Stimulated activated CD8-positive, alpha-beta memory T cell treated with anti-CD3 and anti-CD28 coated beads, Interleukin-7, amount 100 ng/mL, for 48 hours (primary cell): ENCODE results near the gene ULBP2.
"Not testable (repeated sequence)": the region's sequence is repeated elsewhere in the genome, so short reads cannot be mapped to it uniquely, and the experiment has no call there.

Source experiments
- DNase-seq, 2 donors: peaks; one replicate each; pipeline ENCODE4 v3.0.0-alpha.2; 2020; ENCODE audit warnings: low read depth in 1 of 2; ENCODE audit errors: extremely low read depth in 1 of 2

ULBP2 gene

DNA sequence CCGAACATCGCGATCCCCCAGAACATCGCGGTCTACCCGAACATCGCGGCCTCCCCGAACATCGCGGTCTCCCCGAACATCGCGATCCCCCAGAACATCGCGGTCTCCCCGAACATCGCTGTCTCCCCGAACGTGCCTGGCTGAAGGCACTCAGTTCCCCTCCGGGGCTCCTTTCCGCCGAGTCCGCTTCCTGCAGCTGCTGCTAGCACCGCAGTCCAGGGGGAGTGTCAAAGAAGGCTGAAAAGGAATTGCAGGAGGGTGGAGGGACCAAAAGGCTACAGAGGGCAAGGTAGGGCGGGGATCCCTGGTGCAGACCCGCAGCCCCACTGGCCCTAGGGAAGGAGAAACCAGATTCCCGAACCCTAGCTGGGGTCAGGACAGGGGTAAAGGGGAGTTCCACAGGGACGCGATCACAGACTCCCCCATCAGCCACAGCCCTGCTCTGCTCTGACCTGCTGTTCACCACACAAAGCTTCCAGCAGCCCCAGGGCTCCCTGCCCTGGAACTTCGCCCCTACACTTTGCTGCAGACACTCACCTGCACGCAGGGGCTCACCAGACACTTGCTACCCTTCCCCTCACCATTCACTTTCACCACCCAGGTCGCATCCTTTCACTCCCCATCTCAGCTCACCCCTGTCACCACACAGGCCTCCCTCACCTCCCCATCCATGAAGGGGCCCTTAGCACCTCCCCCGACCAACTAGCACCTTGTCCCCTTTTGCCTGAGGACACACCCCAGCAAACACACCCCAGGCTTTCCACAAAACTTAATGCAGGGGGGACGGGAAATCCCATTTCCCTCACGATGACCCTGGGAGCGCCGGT, 23.6 kb downstream of the ULBP2 start:
- DNase-seq, result no peak

DNA sequence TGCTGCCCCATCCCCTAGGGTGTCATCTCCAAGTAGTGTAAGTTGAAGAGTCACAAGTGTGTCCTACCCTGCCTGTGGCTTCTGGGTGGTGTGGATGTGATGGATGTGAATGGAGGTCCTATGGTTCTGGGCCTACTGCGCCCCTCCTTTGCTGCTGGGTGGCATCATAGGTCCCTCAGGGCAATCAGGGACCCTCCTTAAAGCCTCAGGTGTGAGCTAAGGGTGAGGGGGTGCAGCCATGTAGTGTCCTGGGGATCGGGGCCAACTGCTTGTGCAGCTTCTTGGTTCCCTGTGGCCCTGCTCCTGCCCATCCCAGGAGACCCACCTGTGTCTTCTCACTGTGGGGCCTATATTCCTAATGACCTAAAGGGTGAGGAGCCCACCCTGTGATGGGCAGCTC, 24.5 kb downstream of the ULBP2 start:
- not testable (repeated sequence) for DNase-seq

DNA sequence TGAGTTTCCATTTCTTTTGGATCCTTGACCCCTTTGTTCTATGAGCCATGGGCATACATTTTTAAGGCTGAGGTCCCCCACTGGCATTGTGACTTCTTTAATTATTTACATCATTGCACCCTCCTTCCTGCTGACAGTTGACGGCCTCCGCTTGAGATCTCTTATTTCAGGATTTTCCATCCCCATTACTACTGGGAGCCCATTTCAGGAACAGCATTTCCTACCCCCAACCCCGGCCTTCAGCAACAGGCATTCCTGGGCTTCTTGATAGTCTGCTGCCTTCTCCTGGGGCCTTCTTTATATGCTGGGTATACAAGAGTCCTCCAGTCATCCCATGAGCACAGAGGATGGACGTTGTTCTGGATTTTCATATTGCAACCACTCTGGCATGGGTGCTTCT, 25.8 kb downstream of the ULBP2 start:
- no peak for DNase-seq

DNA sequence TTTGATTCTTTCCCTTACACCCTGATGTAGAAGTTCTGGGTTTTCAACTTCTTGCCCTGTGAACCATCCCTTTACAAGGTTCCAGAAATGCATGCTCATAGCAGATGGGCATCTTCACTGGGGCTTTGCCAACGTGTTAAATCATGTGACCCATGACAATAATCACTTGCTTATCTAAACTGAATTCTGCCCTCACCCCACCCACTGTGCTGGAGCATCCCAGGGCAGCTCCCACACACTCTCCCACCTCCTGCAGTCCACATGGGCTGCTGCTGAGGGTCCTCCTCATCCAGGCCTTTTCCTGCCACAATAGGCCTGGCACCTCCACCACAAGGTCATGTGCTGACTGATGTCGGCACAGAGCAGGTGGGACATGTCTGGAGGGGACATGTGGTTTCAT, 26.2 kb downstream of the ULBP2 start:
- not testable (repeated sequence) for DNase-seq

DNA sequence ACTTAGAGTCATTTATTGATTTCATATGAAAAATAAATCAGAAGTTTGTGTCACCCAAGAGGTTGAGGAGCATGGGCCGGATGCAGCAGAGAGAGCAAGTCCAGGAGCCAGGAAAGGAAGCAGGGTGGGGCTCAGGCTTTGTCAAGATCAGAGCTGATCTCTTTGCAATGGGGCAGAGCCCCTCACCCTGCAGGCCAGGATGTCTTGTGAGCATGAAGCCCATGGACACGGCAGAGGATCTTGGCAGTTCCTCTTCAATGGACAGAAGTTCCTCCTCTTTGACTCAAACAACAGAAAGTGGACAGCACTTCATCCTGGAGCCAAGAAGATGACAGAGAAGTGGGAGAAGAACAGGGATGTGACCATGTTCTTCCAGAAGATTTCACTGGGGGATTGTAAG, 27.1 kb downstream of the ULBP2 start:
- DNase-seq, result not testable (repeated sequence)

DNA sequence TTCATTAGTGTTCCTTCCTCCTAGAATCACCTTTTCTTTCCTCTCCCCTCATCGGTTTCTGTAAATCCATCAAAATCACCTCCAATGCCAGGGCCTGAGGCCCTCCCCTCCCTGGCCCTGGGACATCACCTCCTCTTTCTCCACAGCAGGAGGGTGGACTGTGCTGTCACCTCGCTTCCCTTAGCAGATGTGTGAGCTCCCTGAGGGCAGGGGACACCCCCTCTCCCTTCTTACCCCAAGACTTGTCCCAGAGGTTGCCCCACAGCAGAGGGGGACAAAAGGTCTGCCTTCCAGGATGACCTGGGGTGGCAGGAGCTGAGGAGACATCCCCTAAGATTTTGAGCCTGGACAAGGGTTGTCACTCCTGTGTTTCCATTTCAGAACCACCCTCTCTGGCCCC, 27.8 kb downstream of the ULBP2 start:
- no peak for DNase-seq

DNA sequence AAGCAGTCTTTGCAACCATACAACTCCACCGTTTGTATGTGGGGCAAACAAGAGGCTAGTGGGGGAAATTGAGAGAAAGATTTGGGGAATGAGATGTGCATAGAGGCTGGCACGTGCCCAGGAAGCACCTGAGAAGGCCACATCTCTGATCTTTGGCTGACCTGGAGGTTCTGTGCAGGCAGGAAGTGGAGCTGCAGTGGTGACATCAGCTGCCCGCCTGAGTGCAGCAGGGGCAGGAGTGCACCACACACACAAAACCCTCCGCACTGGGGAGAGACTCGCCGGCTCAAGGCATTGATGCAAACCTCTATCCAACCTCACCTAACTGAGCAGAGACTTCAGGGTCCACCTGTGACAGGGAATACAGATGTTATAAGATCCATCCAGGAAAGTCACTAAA, 32.6 kb downstream of the ULBP2 start:
- DNase-seq, result not testable (repeated sequence)

DNA sequence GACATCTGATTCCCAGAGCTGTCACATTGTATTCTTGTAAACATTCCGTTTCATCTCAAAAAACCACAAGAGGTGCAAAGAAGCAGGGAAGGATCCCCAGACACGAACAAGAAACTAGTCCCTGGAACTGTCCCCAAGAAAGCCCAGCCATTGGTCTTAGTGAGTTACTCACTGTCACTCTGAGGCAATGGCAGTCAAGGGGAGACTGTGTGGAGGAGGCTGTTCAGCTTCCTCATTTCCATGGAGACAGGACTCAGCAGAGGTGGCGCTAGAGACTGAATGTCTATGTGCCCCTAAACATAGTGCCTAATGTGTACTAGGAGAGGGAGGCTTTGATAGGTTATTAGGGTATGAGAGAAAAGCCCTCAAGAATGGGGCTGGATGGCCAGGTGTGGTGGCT, 33.0 kb downstream of the ULBP2 start:
- no peak for DNase-seq

DNA sequence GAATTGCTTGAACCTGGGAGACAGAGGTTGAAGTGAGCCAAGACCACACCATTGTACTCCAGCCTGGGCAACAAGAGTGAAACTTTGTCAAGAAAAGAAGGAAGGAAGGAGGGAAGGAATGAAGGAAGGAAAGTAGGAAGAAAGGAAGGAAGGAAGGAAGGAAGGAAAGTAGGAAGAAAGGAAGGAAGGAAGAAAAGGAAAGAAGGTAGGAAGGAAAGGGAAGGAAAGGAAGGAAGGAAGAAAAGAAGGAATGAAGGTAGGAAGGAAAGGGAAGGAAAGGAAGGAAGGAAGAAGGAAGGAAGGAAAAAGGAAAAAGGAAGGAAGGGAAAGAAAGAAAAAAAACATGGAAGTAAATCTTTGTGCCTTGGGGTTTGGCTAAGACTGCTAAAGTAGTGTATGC, 33.6 kb downstream of the ULBP2 start:
- no peak for DNase-seq

DNA sequence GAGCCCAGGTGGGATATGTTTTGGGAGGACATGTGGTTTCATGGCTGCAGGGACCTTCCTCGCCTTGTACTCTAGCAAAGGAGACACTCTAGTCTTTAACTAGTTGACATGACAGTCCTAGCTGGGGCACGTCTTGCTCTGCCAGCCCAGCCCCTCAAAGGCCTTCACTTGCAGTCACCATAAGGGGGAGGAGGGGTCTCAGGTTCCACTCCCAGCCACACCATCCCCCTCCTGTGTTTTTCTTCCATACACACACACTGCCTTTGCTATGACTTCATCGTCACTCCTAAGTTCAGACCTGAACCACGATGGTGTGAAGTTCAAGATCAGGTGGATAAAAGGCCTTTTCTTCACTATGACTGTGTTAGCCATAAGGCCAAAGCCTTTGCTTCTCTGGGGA, 35.4 kb downstream of the ULBP2 start:
- DNase-seq, result no peak

DNA sequence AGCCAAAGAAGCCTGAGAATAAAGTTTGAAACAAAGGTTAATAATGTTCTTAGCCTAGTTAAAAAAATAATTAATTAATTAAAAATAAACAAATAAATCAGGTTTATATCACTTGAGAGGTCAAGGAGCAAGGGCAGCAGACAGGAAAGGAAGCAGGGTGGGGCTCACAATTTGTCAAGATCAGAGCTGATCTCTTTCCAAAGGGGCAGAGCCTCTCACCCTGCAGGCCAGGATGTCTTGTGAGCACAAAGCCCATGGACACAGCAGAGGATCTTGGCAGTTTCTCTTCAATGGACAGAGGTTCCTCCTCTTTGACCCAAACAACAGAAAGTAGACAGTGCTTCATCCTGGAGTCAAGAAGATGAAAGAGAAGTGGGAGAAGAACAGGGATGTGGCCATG, 36.8 kb downstream of the ULBP2 start:
- no peak for DNase-seq

DNA sequence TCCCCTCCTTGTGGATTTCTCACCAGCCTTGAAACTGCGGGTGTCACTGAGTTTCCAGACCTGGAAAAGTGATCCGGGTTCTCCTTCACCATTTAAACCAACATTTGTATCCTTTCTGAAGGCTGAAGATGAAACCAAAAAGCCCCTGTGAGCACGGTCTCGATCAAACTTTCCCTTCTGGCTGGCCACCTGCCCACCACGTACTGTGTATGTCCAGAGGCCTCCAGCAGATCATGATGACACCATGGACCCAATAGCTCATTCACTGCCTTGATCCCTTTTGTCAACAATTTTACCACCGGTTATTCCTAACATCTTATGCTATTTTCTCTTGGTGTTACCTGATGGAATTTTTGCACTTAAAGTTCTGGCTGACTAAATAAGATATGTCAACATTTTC, 37.5 kb downstream of the ULBP2 start:
- no peak for DNase-seq

DNA sequence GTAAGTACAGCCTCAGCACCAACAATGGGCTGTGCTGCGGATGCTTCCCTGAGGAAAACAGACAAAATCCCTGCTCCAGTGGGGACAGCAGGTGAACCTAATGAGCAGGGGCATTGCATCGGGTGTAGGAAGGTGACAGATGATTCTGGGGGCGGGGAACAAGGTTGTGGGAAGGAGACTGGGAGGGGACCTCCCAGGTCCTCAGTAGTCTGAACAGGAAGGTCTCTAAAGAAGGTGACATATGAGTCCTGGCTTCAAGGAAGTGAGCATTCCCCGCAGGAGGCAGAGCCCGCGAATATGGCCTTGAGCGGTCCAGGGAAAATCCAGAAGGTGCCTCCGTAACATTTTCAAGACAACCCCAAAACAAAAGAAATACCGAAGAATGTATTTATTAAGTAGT, 41.3 kb downstream of the ULBP2 start:
- no peak for DNase-seq

DNA sequence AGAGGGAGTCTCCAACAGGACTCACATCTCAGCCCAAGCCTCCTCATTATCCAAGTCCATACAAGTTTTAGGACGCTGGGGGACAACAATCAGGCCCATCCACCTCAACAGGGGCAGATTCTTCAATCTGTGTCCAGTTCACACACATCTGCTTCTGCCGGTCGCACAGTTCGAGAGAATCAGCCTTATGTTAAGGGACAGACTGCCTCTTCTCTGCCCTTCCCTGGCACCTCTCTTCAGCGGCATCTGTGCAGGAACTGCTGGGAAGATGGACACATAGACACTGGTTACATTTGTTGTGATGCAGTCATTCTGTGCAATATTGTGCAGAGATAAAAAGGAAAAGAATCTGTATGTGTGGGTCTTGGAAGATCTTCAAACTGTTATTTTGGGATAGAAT, 43.0 kb downstream of the ULBP2 start:
- no peak for DNase-seq

DNA sequence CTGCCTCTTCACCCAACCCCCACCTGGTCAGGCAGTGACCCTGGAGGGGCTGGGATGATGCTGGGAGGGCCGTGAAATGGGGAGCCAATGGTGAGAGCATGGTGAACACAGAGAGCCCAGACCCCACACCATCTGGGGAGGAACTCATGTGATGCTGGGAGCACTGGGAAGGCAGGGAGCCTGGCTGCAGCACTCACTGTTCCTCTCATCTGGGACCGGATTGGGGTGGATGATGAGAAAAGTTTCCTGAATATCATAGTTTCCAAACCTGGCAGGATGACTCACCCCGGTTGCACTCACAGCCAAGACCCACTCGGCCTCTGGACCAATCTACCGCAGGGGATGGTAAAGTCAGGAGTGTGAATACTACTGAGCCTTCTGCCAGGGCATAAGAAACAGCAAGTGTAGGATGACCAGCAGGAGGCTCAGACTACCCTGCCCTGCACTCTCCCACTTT, 43.7 kb downstream of the ULBP2 start:
- no peak for DNase-seq

DNA sequence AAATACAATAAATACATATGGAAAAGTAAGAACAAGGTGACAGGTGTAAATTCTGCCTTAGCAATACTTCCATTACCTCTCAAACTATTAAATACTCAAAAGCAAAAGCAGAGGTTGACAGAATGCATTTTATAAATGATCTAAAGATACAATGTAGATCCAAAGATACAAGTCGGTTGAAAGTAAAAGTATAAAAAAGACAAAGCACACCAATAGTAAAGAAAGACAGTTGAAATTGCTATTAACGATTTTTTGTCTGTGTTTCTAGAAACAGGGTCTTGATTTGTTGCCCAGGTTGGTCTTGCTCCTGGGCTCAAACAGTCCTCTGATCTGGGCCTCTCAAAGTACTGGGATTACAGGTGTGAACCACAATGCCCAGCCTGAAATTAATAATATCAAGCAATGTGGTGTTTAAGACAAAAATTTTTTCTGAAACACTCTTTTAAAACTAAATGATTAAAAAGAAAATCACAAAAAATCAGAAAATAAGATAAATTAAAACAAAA, 45.8 kb downstream of the ULBP2 start:
- DNase-seq, result no peak

DNA sequence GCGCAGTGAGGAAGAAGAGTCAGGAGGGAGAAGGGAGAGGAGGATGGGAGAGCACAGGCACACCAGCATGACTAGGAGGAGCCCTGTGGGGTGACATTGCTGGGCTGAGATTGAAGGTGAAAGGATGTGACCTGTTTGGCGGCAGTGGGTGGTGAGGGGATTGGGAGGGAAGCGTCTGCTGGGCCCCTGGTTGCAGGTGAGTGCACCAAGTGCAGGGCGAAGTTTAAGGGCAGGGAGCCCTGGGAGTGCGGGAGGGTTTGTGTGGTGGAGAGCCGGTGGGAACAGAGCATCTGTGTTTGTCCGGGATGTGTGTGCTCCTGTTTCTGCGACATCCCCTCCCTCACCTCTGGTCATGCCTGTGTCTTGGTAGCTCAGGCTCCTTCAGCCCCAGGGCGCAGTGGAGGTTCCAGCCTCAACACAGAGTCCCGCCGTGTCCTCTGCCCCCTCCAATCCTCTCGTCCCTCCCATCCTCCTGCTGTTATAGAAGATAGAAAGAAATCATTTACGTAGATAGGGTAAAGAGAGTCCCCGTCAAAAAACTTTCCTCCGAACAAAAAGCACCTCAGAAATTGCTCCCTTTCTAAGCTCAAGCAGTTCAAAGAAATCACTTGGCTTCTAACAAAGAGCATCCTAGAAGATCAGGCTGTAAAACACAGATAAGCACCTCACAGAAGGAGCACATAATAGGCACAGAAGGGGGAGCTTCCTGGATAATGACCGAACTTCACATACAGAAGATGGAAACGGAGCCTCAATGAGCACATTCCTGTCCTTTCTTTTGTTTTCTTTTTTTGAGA, 46.9 kb downstream of the ULBP2 start:
- DNase-seq, result no peak

DNA sequence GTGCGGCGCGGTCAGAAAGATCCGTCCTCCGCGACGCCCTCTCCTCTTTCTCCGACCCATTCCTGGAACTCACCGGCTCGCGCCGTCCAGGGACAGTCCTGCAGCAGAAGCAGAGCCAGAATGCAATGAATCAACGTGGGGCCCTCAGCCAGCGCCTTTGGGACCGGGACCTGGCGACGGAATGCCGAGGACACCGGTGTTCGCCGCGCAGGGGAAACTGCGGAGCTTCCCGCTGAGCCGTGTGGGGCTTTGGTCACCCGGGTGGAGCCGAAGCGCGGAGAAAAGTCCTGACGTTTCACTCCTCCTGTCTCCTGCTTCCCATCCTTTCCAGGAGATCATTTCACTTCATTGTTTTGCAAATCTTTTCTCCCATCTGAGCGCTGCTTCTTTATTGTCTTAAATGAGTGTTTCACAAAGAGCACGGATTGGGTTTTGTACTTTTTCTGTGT, 48.4 kb downstream of the ULBP2 start:
- DNase-seq, result no peak

DNA sequence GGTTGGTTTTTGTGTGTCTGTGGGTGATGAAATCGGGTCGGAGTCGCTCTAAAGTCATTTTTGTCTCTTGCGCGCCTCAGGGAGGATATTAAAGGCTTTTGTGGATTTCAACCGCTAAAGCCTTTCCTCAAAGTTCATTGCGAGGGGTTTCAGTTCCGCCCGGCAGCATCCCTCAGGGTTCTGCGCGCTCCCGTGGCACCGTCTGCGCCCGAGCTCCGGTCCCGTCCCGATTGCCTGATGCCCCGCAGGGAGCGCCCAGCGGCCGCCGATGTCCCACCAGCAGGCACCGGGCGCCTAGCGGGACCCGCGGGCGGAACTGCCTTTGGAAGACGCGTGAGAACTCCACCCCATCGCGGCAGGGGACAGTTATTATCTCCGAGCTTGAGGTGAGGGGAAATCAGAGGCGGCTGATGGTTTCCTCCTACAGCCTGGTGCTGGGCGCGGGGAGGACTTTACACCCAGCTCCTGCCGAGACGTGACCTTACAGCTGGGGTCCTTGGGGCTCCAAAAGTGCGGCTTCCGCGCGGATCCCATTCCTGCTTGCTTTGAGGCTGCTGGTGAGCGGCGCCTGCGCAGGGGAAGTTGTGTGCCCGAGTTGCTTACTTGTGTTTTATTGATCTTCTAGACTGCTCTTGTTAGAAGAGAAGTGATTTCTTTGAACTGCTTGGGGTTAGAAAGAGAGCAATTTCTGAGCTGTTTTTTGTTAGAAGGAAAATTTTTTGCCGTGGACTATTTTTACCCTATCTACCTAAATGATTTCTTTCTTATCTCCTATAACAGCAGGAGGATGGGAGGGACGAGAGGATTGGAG, 49.1 kb downstream of the ULBP2 start:
- DNase-seq, result no peak

DNA sequence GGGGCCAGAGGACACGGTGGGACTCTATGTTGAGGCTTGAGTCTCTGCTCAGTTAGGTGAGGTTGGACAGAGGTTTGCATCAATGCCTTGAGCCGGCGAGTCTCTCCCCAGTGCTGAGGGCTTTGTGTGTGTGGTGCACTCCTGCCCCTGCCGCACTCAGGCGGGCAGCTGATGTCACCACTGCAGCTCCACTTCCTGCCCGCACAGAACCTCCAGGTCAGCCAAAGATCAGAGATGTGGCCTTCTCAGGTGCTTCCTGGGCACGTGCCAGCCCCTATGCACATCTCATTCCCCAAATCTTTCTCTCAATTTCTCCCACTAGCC, 49.6 kb downstream of the ULBP2 start:
- DNase-seq, result not testable (repeated sequence)

DNA sequence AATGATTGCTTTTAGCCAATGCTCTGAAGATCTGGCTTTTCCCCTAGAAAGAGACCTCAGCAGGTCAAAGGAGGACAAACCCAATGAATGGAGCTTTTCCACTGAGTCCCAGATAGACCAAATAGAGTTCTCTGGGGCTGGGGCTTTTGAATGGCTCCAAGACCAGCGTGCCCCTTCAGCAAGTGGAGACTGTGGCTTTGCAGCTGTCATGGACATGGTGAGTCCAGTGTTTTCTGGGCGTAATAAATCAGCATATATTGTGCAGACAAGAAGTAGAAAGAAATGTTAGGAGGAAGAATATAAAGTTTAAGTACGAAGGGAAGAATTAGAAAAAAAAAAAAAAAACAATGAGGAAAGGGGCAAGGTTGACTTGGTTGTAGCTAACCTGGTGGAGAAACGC, 50.0 kb downstream of the ULBP2 start:
- no peak for DNase-seq
